Parathyroid adenoma (tissue), 2 donors: ENCODE results near the gene HOXC10.

Source experiments
- H2AFZ ChIP-seq: fragments of 300-600 bp; sonication (generic); one replicate; pipeline ENCODE4 v1.7.0; 2017; ENCODE audit warnings: antibody characterized with exemption, mild to moderate bottlenecking
- H3K27ac ChIP-seq: fragments of 300-600 bp; sonication (generic); one replicate; pipeline ENCODE4 v1.7.0; 2017
- H3K27me3 ChIP-seq: fragments of 300-600 bp; sonication (generic); one replicate; pipeline ENCODE4 v1.7.0; 2017; ENCODE audit warnings: low read length; ENCODE audit not compliant: control insufficient read depth, insufficient read depth
- H3K36me3 ChIP-seq: fragments of 300-600 bp; sonication (generic); one replicate; pipeline ENCODE4 v1.7.0; 2017; ENCODE audit warnings: low read length; ENCODE audit not compliant: control insufficient read depth, insufficient read depth
- H3K4me1 ChIP-seq: fragments of 300-600 bp; sonication (generic); one replicate; pipeline ENCODE4 v1.7.0; 2017; ENCODE audit warnings: control low read depth
- H3K4me2 ChIP-seq: fragments of 300-600 bp; sonication (generic); one replicate; pipeline ENCODE4 v1.7.0; 2017; ENCODE audit warnings: low read length
- H3K4me3 ChIP-seq: fragments of 300-600 bp; sonication (generic); one replicate; pipeline ENCODE4 v1.7.0; 2017; ENCODE audit warnings: low read depth, low read length
- H3K79me2 ChIP-seq: fragments of 300-600 bp; sonication (generic); one replicate; pipeline ENCODE4 v1.7.0; 2017; ENCODE audit warnings: control low read depth
- H3K9ac ChIP-seq: fragments of 300-600 bp; sonication (generic); one replicate; pipeline ENCODE4 v1.7.0; 2017; ENCODE audit warnings: mild to moderate bottlenecking
- H3K9me3 ChIP-seq: fragments of 300-600 bp; sonication (generic); one replicate; pipeline ENCODE4 v1.7.0; 2017; ENCODE audit warnings: low read length; ENCODE audit not compliant: control insufficient read depth
- CTCF ChIP-seq: fragments of 300-600 bp; sonication (generic); IDR thresholded peaks from one replicate; pipeline ENCODE4 v1.7.0; 2017; ENCODE audit warnings: antibody characterized with exemption, mild to moderate bottlenecking
- donor health status: primary hyperparathyroidism.

HOXC10 gene

GRCh38 chr12:54032086-54032619 is 47.2 kb downstream of the HOXC10 start:
- Histone ChIP-seq H2AFZ (no peak overlapping the region), H3K79me2 (no peaks in the 10 kb centered on the region), H3K27me3 (peaks cover 27% of the 10 kb centered on the region), H3K9ac (no peak overlapping the region), H3K9me3 (no peaks in the 10 kb centered on the region), H3K4me1 (no peaks in the 10 kb centered on the region), H3K4me3 (no peak overlapping the region), H3K36me3 (no peaks in the 10 kb centered on the region), H3K4me2 (no peak overlapping the region), H3K27ac (no peak overlapping the region)
- TF ChIP-seq CTCF, result no peak

GRCh38 chr12:54032627-54033100 is 47.7 kb downstream of the HOXC10 start, which contains the start of gene HOXC5:
TSS of gene HOXC5 (plus strand) at chr12:54033050. CDS start at chr12:54033123, 73 bp downstream.
- Histone ChIP-seq H2AFZ (no peak within 1 kb of the TSS), H3K27me3 (peaks cover 22% of the 10 kb centered on the region), H3K9me3 (no peaks in the 10 kb centered on the region), H3K4me3 (no peak within 1 kb of the TSS), H3K79me2 (no peaks in the 10 kb centered on the region), H3K9ac (no peak within 1 kb of the TSS), H3K4me1 (no peaks in the 10 kb centered on the region), H3K4me2 (no peak within 1 kb of the TSS), H3K27ac (no peak within 1 kb of the TSS), H3K36me3 (no peaks in the 10 kb centered on the region)
- peak; percentile 46 for TF ChIP-seq CTCF

- H3K9me3 ChIP-seq, result no peaks in the 10 kb centered on the region
- no peak overlapping the region for H3K4me2 ChIP-seq
- H3K36me3 ChIP-seq, result no peaks in the 10 kb centered on the region
- no peak overlapping the region for H2AFZ ChIP-seq
- peaks cover 21% of the 10 kb centered on the region for H3K27me3 ChIP-seq
- no peak overlapping the region for H3K4me3 ChIP-seq
- no peaks in the 10 kb centered on the region for H3K4me1 ChIP-seq
- no peak overlapping the region for H3K9ac ChIP-seq
- no peak overlapping the region for H3K27ac ChIP-seq
- H3K79me2 ChIP-seq, result no peaks in the 10 kb centered on the region
- no peak for TF ChIP-seq CTCF
These were observed 48.4 kb downstream of the HOXC10 start for GRCh38 chr12:54033106-54033979.

- H3K9me3 ChIP-seq, result no peaks in the 10 kb centered on the region
- H3K27ac ChIP-seq, result no peak overlapping the region
- H3K36me3 ChIP-seq, result no peaks in the 10 kb centered on the region
- H3K27me3 ChIP-seq, result peaks cover 14% of the 10 kb centered on the region
- no peak overlapping the region for H2AFZ ChIP-seq
- no peak overlapping the region for H3K9ac ChIP-seq
- no peaks in the 10 kb centered on the region for H3K79me2 ChIP-seq
- TF ChIP-seq CTCF, result no peak
- H3K4me2 ChIP-seq, result no peak overlapping the region
- H3K4me1 ChIP-seq, result no peaks in the 10 kb centered on the region
- no peak overlapping the region for H3K4me3 ChIP-seq
These were observed 49.2 kb downstream of the HOXC10 start for GRCh38 chr12:54033980-54034784.
